Measurements from ENCODE around the gene ST7.

DNA sequence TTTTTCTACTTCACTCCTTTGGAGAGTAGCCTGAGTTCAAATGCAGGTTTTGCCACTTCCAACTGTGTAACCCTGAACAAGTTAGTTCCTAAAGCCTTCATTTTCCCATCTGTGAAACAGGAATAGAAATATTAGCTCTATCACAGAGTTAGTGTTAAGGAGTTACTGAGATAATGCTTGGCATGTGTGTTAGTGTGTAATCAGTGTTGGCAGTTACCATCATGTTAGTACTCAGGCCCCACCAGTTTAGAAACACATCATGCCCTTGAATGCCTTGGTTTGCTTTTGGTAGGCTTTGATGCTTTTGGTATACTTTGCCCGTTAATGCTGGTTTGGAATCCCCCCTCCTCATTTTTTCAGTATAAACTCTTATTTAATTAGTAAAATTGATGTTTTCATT, 249.9 kb downstream of the ST7 start:
- TF ChIP-seq, protein P1, sequence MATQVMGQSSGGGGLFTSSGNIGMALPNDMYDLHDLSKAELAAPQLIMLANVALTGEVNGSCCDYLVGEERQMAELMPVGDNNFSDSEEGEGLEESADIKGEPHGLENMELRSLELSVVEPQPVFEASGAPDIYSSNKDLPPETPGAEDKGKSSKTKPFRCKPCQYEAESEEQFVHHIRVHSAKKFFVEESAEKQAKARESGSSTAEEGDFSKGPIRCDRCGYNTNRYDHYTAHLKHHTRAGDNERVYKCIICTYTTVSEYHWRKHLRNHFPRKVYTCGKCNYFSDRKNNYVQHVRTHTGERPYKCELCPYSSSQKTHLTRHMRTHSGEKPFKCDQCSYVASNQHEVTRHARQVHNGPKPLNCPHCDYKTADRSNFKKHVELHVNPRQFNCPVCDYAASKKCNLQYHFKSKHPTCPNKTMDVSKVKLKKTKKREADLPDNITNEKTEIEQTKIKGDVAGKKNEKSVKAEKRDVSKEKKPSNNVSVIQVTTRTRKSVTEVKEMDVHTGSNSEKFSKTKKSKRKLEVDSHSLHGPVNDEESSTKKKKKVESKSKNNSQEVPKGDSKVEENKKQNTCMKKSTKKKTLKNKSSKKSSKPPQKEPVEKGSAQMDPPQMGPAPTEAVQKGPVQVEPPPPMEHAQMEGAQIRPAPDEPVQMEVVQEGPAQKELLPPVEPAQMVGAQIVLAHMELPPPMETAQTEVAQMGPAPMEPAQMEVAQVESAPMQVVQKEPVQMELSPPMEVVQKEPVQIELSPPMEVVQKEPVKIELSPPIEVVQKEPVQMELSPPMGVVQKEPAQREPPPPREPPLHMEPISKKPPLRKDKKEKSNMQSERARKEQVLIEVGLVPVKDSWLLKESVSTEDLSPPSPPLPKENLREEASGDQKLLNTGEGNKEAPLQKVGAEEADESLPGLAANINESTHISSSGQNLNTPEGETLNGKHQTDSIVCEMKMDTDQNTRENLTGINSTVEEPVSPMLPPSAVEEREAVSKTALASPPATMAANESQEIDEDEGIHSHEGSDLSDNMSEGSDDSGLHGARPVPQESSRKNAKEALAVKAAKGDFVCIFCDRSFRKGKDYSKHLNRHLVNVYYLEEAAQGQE (IDR thresholded peaks at IDR 0.05; ENCODE audit: borderline replicate concordance), result no peak
- TF ChIP-seq EP300 (conservative IDR thresholded peaks at IDR 0.05; ENCODE audit: poor library complexity, severe bottlenecking) (no peak), TAF1 (IDR thresholded peaks at IDR 0.05; ENCODE audit: low read depth) (no peak), EZH2 (IDR thresholded peaks at IDR 0.05; ENCODE audit: borderline replicate concordance, insufficient read depth, low read length, poor library complexity, severe bottlenecking) (no peak), SMC3 (conservative IDR thresholded peaks at IDR 0.05; ENCODE audit: poor library complexity) (no peak)
- TF ChIP-seq, protein P2, sequence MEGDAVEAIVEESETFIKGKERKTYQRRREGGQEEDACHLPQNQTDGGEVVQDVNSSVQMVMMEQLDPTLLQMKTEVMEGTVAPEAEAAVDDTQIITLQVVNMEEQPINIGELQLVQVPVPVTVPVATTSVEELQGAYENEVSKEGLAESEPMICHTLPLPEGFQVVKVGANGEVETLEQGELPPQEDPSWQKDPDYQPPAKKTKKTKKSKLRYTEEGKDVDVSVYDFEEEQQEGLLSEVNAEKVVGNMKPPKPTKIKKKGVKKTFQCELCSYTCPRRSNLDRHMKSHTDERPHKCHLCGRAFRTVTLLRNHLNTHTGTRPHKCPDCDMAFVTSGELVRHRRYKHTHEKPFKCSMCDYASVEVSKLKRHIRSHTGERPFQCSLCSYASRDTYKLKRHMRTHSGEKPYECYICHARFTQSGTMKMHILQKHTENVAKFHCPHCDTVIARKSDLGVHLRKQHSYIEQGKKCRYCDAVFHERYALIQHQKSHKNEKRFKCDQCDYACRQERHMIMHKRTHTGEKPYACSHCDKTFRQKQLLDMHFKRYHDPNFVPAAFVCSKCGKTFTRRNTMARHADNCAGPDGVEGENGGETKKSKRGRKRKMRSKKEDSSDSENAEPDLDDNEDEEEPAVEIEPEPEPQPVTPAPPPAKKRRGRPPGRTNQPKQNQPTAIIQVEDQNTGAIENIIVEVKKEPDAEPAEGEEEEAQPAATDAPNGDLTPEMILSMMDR (IDR thresholded peaks at IDR 0.05; ENCODE audit: poor library complexity, severe bottlenecking), result no peak
